Esophagus (tissue), 2 donors: ENCODE results near the gene SORCS1. TPM values are rescaled to one million over a fixed set of nuclear protein-coding genes. Genes with fewer than 3 reads are reported as not detected.

ENCODE experiments used
- H3K27ac ChIP-seq, 2 donors: one replicate each; pipeline ENCODE4 v1.5.1; 2013; ENCODE audit warnings: low read depth in 2 of 2, mild to moderate bottlenecking in 2 of 2, inconsistent platforms in 1 of 2, low read length in 1 of 2, moderate library complexity in 1 of 2
- H3K27me3 ChIP-seq, 2 donors: one replicate each; pipeline ENCODE4 v1.6.1; 2013; ENCODE audit warnings: low read length in 2 of 2, control low read depth in 1 of 2, mild to moderate bottlenecking in 1 of 2; ENCODE audit not compliant: insufficient read depth in 2 of 2, control insufficient read depth in 1 of 2
- H3K36me3 ChIP-seq, 2 donors: one replicate each; pipeline ENCODE4 v1.6.1; 2013; ENCODE audit warnings: low read length in 1 of 2; ENCODE audit not compliant: control insufficient read depth in 2 of 2, insufficient read depth in 2 of 2
- H3K4me1 ChIP-seq, 2 donors: one replicate each; pipeline ENCODE4 v1.6.1; 2013; ENCODE audit warnings: low read length in 1 of 2; ENCODE audit not compliant: control insufficient read depth in 2 of 2, insufficient read depth in 2 of 2
- H3K4me3 ChIP-seq, 2 donors: one replicate each; pipeline ENCODE4 v1.5.1; 2013; ENCODE audit warnings: low read length in 2 of 2, mild to moderate bottlenecking in 2 of 2, low read depth in 1 of 2, moderate library complexity in 1 of 2
- H3K9me3 ChIP-seq, 2 donors: one replicate each; pipeline ENCODE4 v1.6.1; 2013; ENCODE audit warnings: mild to moderate bottlenecking in 2 of 2, low read depth in 1 of 2, low read length in 1 of 2, moderate library complexity in 1 of 2; ENCODE audit not compliant: control insufficient read depth in 2 of 2, insufficient read depth in 1 of 2
- WGBS, 2 donors: extraction: QIAGEN DNeasy Blood & Tissue Kit; methylation state at CpG; one replicate each; pipeline ENCODE4 v1.1.7; 2013; 5-methylcytosine and 5-hydroxymethylcytosine counted together
- polyA plus RNA-seq, 2 donors: library from polyadenylated mRNA; stranded (reverse); fragments of 200-250 nt; gene quantifications; one replicate each; pipeline ENCODE4 v1.2.3, GENCODE V29; 2013
- donor health status: healthy with polysubstance abuse.
- donor health status: Bipolar disorder and iron deficiency.

SORCS1 gene
- polyA plus RNA-seq, 2 donors, result 0.10 to 0.34 TPM

GRCh38 chr10:107010531-107010930 is 154.0 kb downstream of the SORCS1 start:
- Histone ChIP-seq H3K9me3 (peaks cover 0 to 4% of the 10 kb centered on the region in 2 donors), H3K27me3 (no peaks in the 10 kb centered on the region), H3K4me1 (no peaks in the 10 kb centered on the region), H3K4me3 (no peak overlapping the region), H3K36me3 (no peaks in the 10 kb centered on the region), H3K27ac (no peak overlapping the region)
- 92% methylated on average over 8 of the region's 8 CpGs for WGBS, 2 donors

GRCh38 chr10:107004362-107004761 is 160.1 kb downstream of the SORCS1 start:
- Histone ChIP-seq H3K36me3 (no peaks in the 10 kb centered on the region), H3K4me3 (no peak overlapping the region), H3K27me3 (no peaks in the 10 kb centered on the region), H3K27ac (no peak overlapping the region), H3K4me1 (no peaks in the 10 kb centered on the region), H3K9me3 (peaks cover 0 to 4% of the 10 kb centered on the region in 2 donors)
- 62 to 69% methylated on average over 2 of the region's 2 CpGs for WGBS, 2 donors

GRCh38 chr10:107002068-107002467 is 162.4 kb downstream of the SORCS1 start:
- no peaks in the 10 kb centered on the region for H3K27me3 ChIP-seq
- WGBS, 2 donors, result 79 to 84% methylated on average over 3 of the region's 3 CpGs

GRCh38 chr10:106999118-106999707 is 165.3 kb downstream of the SORCS1 start:
- Histone ChIP-seq H3K9me3 (no peaks in the 10 kb centered on the region), H3K4me3 (no peak overlapping the region), H3K27me3 (no peaks in the 10 kb centered on the region), H3K36me3 (no peaks in the 10 kb centered on the region), H3K27ac (no peak overlapping the region), H3K4me1 (no peaks in the 10 kb centered on the region)
- 47 to 59% methylated on average over 3 of the region's 3 CpGs for WGBS, 2 donors

More at GRCh38 chr10:107002068-107002467, 162.4 kb downstream of the SORCS1 start:
- Histone ChIP-seq H3K9me3 (peaks cover 0 to under 1% of the 10 kb centered on the region in 2 donors), H3K4me3 (no peak overlapping the region), H3K4me1 (no peaks in the 10 kb centered on the region), H3K36me3 (no peaks in the 10 kb centered on the region), H3K27ac (no peak overlapping the region)

- WGBS, 2 donors, result 65 to 66% methylated on average over 4 of the region's 4 CpGs
- Histone ChIP-seq H3K36me3 (no peaks in the 10 kb centered on the region), H3K4me1 (no peaks in the 10 kb centered on the region), H3K9me3 (no peaks in the 10 kb centered on the region), H3K4me3 (no peak overlapping the region), H3K27ac (no peak overlapping the region), H3K27me3 (no peaks in the 10 kb centered on the region)
Measured at GRCh38 chr10:106997721-106998120, 166.8 kb downstream of the SORCS1 start.

GRCh38 chr10:106996510-106996909 is 168.0 kb downstream of the SORCS1 start:
- H3K27me3 ChIP-seq, result no peaks in the 10 kb centered on the region
- H3K4me3 ChIP-seq, result no peak overlapping the region
- H3K36me3 ChIP-seq, result no peaks in the 10 kb centered on the region
- no peaks in the 10 kb centered on the region for H3K9me3 ChIP-seq
- H3K27ac ChIP-seq, result no peak overlapping the region
- WGBS, 2 donors, result 85 to 91% methylated on average over 3 of the region's 3 CpGs
- H3K4me1 ChIP-seq, result no peaks in the 10 kb centered on the region

GRCh38 chr10:106992055-106992454 is 172.5 kb downstream of the SORCS1 start:
- no peaks in the 10 kb centered on the region for H3K36me3 ChIP-seq
- no peak overlapping the region for H3K27ac ChIP-seq
- H3K27me3 ChIP-seq, result no peaks in the 10 kb centered on the region
- WGBS, 2 donors, result 74 to 81% methylated on average over 4 of the region's 4 CpGs
- H3K4me3 ChIP-seq, result no peak overlapping the region
- no peaks in the 10 kb centered on the region for H3K9me3 ChIP-seq
- H3K4me1 ChIP-seq, result no peaks in the 10 kb centered on the region

GRCh38 chr10:106991091-106991490 is 173.4 kb downstream of the SORCS1 start:
- H3K4me3 ChIP-seq, result no peak overlapping the region
- no peaks in the 10 kb centered on the region for H3K4me1 ChIP-seq
- H3K27me3 ChIP-seq, result no peaks in the 10 kb centered on the region
- H3K9me3 ChIP-seq, result no peaks in the 10 kb centered on the region
- 74 to 76% methylated on average over 4 of the region's 4 CpGs for WGBS, 2 donors
- no peaks in the 10 kb centered on the region for H3K36me3 ChIP-seq
- no peak overlapping the region for H3K27ac ChIP-seq

GRCh38 chr10:106987362-106987761 is 177.1 kb downstream of the SORCS1 start:
- no peak overlapping the region for H3K27ac ChIP-seq
- no peaks in the 10 kb centered on the region for H3K9me3 ChIP-seq
- 60 to 72% methylated on average over 5 of the region's 5 CpGs for WGBS, 2 donors
- H3K4me1 ChIP-seq, result no peaks in the 10 kb centered on the region
- H3K27me3 ChIP-seq, result no peaks in the 10 kb centered on the region
- H3K36me3 ChIP-seq, result no peaks in the 10 kb centered on the region
- H3K4me3 ChIP-seq, result no peak overlapping the region

- H3K36me3 ChIP-seq, result no peaks in the 10 kb centered on the region
- H3K4me1 ChIP-seq, result no peaks in the 10 kb centered on the region
- no peak overlapping the region for H3K27ac ChIP-seq
- no peaks in the 10 kb centered on the region for H3K9me3 ChIP-seq
- no peak overlapping the region for H3K4me3 ChIP-seq
- no peaks in the 10 kb centered on the region for H3K27me3 ChIP-seq
- 35 to 36% methylated on average over 4 of the region's 4 CpGs for WGBS, 2 donors
Measured at GRCh38 chr10:106982268-106982667, 182.2 kb downstream of the SORCS1 start.
